Testis (tissue), 2 donors: ENCODE measurements around the gene NFIA.

Experiments used
- POLR2A ChIP-seq: fragments of 450-650 bp; IDR thresholded peaks from one replicate; pipeline ENCODE4 v1.6.1; 2017; ENCODE audit warnings: antibody characterized with exemption, mild to moderate bottlenecking, moderate library complexity
- TF ChIP-seq, protein P1 (sequence below), 3 experiments: fragments of 450-650 bp in 2 of 3; fragments of 200-600 bp in 1 of 3; sonication (generic) in 1 of 3; IDR thresholded peaks; one replicate each; pipeline ENCODE4 v1.5.1; 2016 to 2019; ENCODE audit warnings: antibody characterized with exemption in 3 of 3, mild to moderate bottlenecking in 2 of 3, moderate library complexity in 1 of 3

GRCh38 chr1:61504305-61504704 is 421.9 kb downstream of the NFIA start:
- TF ChIP-seq, protein P1, sequence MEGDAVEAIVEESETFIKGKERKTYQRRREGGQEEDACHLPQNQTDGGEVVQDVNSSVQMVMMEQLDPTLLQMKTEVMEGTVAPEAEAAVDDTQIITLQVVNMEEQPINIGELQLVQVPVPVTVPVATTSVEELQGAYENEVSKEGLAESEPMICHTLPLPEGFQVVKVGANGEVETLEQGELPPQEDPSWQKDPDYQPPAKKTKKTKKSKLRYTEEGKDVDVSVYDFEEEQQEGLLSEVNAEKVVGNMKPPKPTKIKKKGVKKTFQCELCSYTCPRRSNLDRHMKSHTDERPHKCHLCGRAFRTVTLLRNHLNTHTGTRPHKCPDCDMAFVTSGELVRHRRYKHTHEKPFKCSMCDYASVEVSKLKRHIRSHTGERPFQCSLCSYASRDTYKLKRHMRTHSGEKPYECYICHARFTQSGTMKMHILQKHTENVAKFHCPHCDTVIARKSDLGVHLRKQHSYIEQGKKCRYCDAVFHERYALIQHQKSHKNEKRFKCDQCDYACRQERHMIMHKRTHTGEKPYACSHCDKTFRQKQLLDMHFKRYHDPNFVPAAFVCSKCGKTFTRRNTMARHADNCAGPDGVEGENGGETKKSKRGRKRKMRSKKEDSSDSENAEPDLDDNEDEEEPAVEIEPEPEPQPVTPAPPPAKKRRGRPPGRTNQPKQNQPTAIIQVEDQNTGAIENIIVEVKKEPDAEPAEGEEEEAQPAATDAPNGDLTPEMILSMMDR (IDR thresholded peaks at IDR 0.05) = no peak
- TF ChIP-seq POLR2A = no peak
